Colonic mucosa (tissue), 4 donors: ENCODE data around the gene MYZAP. TPM values are rescaled to one million over a fixed set of nuclear protein-coding genes. Genes with fewer than 3 reads are reported as not detected.

Experiments used
- DNase-seq: peaks from one replicate; pipeline ENCODE4 v3.0.0-alpha.2; 2020
- H3K27ac ChIP-seq: fragments of 200-600 bp; one replicate; pipeline ENCODE4 v1.8.0; 2021
- H3K27me3 ChIP-seq: fragments of 200-600 bp; one replicate; pipeline ENCODE4 v1.8.0; 2021
- H3K36me3 ChIP-seq: fragments of 200-600 bp; one replicate; pipeline ENCODE4 v1.8.0; 2021
- H3K4me1 ChIP-seq: fragments of 200-600 bp; one replicate; pipeline ENCODE4 v1.8.0; 2021; ENCODE audit warnings: mild to moderate bottlenecking
- H3K4me3 ChIP-seq: fragments of 200-600 bp; one replicate; pipeline ENCODE4 v1.8.0; 2021
- H3K9ac ChIP-seq, 2 donors: one replicate each; pipeline ENCODE4 v1.7.0; 2013; ENCODE audit warnings: control low read depth in 2 of 2, low read depth in 2 of 2, low read length in 2 of 2
- H3K9me3 ChIP-seq: fragments of 200-600 bp; one replicate; pipeline ENCODE4 v1.8.0; 2021
- intact Hi-C: fragments of 100-400 bp; cut with DNase I; formaldehyde crosslinking; loops from one replicate; pipeline ENCODE4 v1.14.1; 2022
- total RNA-seq, 2 donors: library from RNA; stranded (reverse); fragmentation: NEBNext Ultra II Directional in 1 of 2; extraction: Animal tissue kit (Norgen Biotek cat#: 25700) in 1 of 2; gene quantifications; one replicate each; pipeline ENCODE4 v1.2.1, GENCODE V29; 2021
- TF ChIP-seq, protein P1 (sequence below): fragments of 200-600 bp; IDR thresholded peaks from one replicate; pipeline ENCODE4 v1.8.0; 2022; ENCODE audit warnings: antibody characterized with exemption, mild to moderate bottlenecking
- donor health status: healthy.
- donor health status: DM: no; HTN: no; CAD: no.
- donor health status: DM: no; HTN: no; CAD: no.

The MYZAP gene
- total RNA-seq, 2 donors from 2014 or later = 11.7 to 12.2 TPM

DNA sequence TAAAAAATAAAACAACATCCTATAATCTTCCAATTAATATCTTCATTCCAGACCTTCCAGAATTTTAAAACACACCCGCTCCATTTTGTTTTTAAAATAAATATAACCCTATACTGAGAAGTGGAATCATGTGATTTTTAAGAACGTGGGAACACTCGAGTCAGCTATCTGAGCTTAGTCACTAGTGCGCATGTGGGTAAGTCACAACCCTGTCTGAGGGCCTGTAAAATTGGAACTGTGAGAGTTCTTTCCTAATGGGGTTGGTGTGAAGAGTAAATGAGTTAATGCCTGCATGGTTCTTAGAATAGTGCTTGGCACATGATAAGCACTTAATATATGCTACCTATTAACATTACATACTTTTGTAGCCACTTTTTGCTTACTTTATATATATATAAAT, 95.0 kb downstream of the MYZAP start:
- no peaks in the 10 kb centered on the region for H3K4me1 ChIP-seq
- TF ChIP-seq, protein P1, sequence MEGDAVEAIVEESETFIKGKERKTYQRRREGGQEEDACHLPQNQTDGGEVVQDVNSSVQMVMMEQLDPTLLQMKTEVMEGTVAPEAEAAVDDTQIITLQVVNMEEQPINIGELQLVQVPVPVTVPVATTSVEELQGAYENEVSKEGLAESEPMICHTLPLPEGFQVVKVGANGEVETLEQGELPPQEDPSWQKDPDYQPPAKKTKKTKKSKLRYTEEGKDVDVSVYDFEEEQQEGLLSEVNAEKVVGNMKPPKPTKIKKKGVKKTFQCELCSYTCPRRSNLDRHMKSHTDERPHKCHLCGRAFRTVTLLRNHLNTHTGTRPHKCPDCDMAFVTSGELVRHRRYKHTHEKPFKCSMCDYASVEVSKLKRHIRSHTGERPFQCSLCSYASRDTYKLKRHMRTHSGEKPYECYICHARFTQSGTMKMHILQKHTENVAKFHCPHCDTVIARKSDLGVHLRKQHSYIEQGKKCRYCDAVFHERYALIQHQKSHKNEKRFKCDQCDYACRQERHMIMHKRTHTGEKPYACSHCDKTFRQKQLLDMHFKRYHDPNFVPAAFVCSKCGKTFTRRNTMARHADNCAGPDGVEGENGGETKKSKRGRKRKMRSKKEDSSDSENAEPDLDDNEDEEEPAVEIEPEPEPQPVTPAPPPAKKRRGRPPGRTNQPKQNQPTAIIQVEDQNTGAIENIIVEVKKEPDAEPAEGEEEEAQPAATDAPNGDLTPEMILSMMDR = no peak
- H3K9me3 ChIP-seq = no peaks in the 10 kb centered on the region
- no peak overlapping the region for H3K4me3 ChIP-seq
- no peak overlapping the region for H3K27ac ChIP-seq
- intact Hi-C loops = no loop called here
- no peaks in the 10 kb centered on the region for H3K27me3 ChIP-seq
- no peak overlapping the region for H3K9ac ChIP-seq
- no peaks in the 10 kb centered on the region for H3K36me3 ChIP-seq
- DNase-seq = no peak

GRCh38 chr15:57690341-57690966, 98.8 kb downstream of the MYZAP start:
- DNase-seq = no peak
- H3K4me3 ChIP-seq = no peak overlapping the region
- H3K27ac ChIP-seq = no peak overlapping the region
- no peaks in the 10 kb centered on the region for H3K9me3 ChIP-seq
- H3K36me3 ChIP-seq = no peaks in the 10 kb centered on the region
- H3K27me3 ChIP-seq = no peaks in the 10 kb centered on the region
- intact Hi-C loops = no loop called here
- TF ChIP-seq, protein P1 = no peak
- no peak overlapping the region for H3K9ac ChIP-seq
- no peaks in the 10 kb centered on the region for H3K4me1 ChIP-seq

- no peaks in the 10 kb centered on the region for H3K36me3 ChIP-seq
Measured at GRCh38 chr15:57691082-57691481, 99.4 kb downstream of the MYZAP start.

GRCh38 chr15:57692709-57693108, 101.0 kb downstream of the MYZAP start:
- intact Hi-C loops = no loop called here
- H3K4me1 ChIP-seq = no peaks in the 10 kb centered on the region
- DNase-seq = no peak
- TF ChIP-seq, protein P1 = no peak
- no peaks in the 10 kb centered on the region for H3K27me3 ChIP-seq
- H3K9ac ChIP-seq = no peak overlapping the region
- no peaks in the 10 kb centered on the region for H3K9me3 ChIP-seq
- no peaks in the 10 kb centered on the region for H3K36me3 ChIP-seq
- no peak overlapping the region for H3K27ac ChIP-seq
- H3K4me3 ChIP-seq = no peak overlapping the region

More at GRCh38 chr15:57691082-57691481, 99.4 kb downstream of the MYZAP start:
- TF ChIP-seq, protein P1 = no peak
- Histone ChIP-seq H3K27ac (no peak overlapping the region), H3K9me3 (no peaks in the 10 kb centered on the region), H3K9ac (no peak overlapping the region), H3K4me3 (no peak overlapping the region), H3K27me3 (no peaks in the 10 kb centered on the region), H3K4me1 (no peaks in the 10 kb centered on the region)
- intact Hi-C loops = no loop called here
- no peak for DNase-seq

GRCh38 chr15:57694279-57694678, 102.6 kb downstream of the MYZAP start:
- Histone ChIP-seq H3K27me3 (no peaks in the 10 kb centered on the region), H3K9me3 (no peaks in the 10 kb centered on the region), H3K9ac (no peak overlapping the region), H3K36me3 (no peaks in the 10 kb centered on the region), H3K4me1 (no peaks in the 10 kb centered on the region), H3K4me3 (no peak overlapping the region), H3K27ac (no peak overlapping the region)
- no peak for DNase-seq
- TF ChIP-seq, protein P1 = no peak
- intact Hi-C loops = no loop called here
